GM12865 (cell line): Measurements from ENCODE around the gene ZEB1.

ENCODE experiments used
- DNase-seq: peaks from one replicate; pipeline ENCODE4 v3.0.0; 2010; ENCODE audit warnings: low read depth
- H3K4me3 ChIP-seq: 2 replicates; pipeline ENCODE4 v1.5.1; 2011; ENCODE audit warnings: mild to moderate bottlenecking, low read depth, low read length, control low read depth
- CTCF ChIP-seq: IDR thresholded peaks from 2 replicates; pipeline ENCODE4 v1.5.1; 2011; ENCODE audit warnings: low read length, control low read depth, low read depth, inconsistent platforms; ENCODE audit not compliant: insufficient read depth; ENCODE audit errors: missing control alignments

The ZEB1 gene

GRCh38 chr10:31509989-31510388 lies 191.0 kb downstream of the ZEB1 start:
- no peak overlapping the region for H3K4me3 ChIP-seq
- DNase-seq: no peak
- TF ChIP-seq CTCF: no peak

- no peak overlapping the region for H3K4me3 ChIP-seq
- no peak for TF ChIP-seq CTCF
- DNase-seq: no peak
These were observed 196.1 kb downstream of the ZEB1 start for GRCh38 chr10:31515116-31515515.

- DNase-seq: no peak
- H3K4me3 ChIP-seq: no peak overlapping the region
- no peak for TF ChIP-seq CTCF
These were observed 196.9 kb downstream of the ZEB1 start for GRCh38 chr10:31515819-31516402.

GRCh38 chr10:31520986-31521831 lies 202.2 kb downstream of the ZEB1 start:
- TF ChIP-seq CTCF: no peak
- no peak for DNase-seq
- no peak overlapping the region for H3K4me3 ChIP-seq

GRCh38 chr10:31522820-31523219 lies 203.8 kb downstream of the ZEB1 start:
- TF ChIP-seq CTCF: no peak
- DNase-seq: no peak
- no peak overlapping the region for H3K4me3 ChIP-seq

GRCh38 chr10:31524460-31524859 lies 205.4 kb downstream of the ZEB1 start:
- no peak for TF ChIP-seq CTCF
- DNase-seq: no peak
- no peak overlapping the region for H3K4me3 ChIP-seq
